ENCODE results near the gene PARL.

- TF ChIP-seq CTCF (IDR thresholded peaks at IDR 0.05; ENCODE audit: poor library complexity) (no peak), EZH2 (IDR thresholded peaks at IDR 0.05; ENCODE audit: borderline replicate concordance) (no peak), EZH2phosphoT487 (IDR thresholded peaks at IDR 0.05; ENCODE audit: low read depth, severe bottlenecking, unreplicated experiment) (no peak)
Measured at GRCh38 chr3:183833516-183833915, 51.2 kb downstream of the PARL start.

Measured in hepatocyte (in vitro differentiated cells).